T-helper 1 cell treated with Interleukin-12 subunit alpha and Interleukin-12 subunit beta and Interleukin-4 antibody, amounts not matched to agents 30 ng/mL and 1 ng/mL, for 36 hours (primary cell): Measurements from ENCODE around the gene DLGAP3. TPM values are rescaled to one million over a fixed set of nuclear protein-coding genes. Genes with fewer than 3 reads are reported as not detected.

Experiments used
- intact Hi-C: fragments of 100-400 bp; cut with micrococcal nuclease; formaldehyde crosslinking; loops from one replicate; pipeline ENCODE4 v1.15.1; 2024
- total RNA-seq: library from RNA; stranded (reverse); gene quantifications from 2 replicates; pipeline ENCODE4 v1.2.3, GENCODE V29; 2022

DLGAP3 gene
- total RNA-seq, 1 donor from 2014 or later, result 0.74 TPM

DNA sequence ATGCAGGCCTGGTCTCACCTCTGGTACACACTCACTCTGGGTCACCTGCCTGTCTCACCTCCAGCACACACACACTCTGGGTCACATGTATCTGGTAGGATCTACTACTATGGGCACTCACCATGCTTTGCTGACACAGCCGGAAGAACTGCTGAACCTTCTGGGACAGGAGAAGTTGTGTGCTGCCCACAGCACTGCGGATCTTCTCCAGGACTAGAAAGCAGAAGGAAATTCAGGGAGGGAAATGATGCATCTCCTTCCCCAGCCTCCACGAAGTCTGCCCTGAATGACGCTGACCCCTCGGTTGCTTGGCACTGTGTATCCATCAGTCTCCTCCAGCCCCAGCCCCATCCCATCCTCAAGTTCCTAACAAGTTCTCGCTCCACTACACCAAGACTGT, 62.0 kb downstream of the DLGAP3 start:
- intact Hi-C loops, result no loop called here

DNA sequence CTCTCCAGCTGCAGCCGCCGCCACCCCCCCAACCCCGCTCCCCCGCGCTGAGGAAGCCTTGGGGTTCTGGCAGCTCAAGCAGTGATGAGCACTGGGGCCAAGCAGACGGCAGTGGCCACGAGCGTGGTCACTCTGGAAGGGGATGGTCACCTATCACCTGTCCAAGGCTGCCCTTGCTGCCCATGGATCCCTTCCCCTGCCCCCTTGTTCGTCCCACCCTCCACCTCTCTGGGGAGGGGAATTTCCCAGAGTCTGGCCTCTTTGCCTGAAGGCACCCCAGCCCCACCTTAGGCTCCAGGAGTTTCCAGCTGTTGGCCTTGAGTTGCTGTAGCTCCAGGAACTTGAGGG, 62.7 kb downstream of the DLGAP3 start:
- intact Hi-C loops, result loop anchor here (1.0 kb wide), 4 partner anchors 8 to 213 kb away; partner anchors contain the start of gene ZMYM1

DNA sequence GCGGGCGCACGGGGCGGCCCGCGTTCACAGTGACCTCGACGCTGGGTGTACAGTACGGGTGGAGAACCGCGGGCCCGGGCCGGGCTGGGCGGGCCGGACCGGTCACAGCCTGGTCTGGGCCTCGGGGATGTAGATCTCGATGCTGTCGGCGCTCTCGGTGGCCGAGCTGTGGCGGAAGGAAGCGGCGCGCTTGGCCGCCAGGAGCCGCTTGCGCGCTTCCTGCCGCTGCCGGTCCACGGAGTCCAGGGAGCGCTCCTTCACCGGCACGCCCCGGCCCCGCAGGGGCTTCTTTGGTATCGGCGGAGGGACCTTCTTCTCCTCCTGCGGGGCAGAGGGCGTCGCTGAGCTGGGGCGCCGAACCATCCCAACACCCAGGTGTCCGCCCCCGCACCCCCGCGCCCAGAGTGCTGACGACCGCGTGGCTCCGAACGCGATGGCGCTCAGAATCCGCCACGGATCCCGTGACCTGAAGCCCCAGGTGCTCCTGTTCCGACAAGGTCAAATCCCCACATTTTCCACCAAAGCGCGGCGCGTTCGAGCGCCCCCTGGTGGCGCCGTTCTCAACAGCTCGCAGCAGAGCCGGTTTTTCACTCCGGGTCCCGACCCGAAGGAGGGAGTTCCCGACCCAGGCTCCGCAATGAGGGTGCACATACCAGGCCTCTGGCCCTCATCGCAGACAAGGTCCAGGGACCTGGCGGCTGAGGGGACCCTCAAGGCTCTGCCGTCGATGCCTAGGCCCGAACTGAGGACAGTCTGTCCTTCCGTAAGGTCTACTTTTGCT, 63.3 kb downstream of the DLGAP3 start:
- intact Hi-C loops, result loop anchor here (1.0 kb wide), 4 partner anchors 8 to 213 kb away; partner anchors contain the start of gene ZMYM1

DNA sequence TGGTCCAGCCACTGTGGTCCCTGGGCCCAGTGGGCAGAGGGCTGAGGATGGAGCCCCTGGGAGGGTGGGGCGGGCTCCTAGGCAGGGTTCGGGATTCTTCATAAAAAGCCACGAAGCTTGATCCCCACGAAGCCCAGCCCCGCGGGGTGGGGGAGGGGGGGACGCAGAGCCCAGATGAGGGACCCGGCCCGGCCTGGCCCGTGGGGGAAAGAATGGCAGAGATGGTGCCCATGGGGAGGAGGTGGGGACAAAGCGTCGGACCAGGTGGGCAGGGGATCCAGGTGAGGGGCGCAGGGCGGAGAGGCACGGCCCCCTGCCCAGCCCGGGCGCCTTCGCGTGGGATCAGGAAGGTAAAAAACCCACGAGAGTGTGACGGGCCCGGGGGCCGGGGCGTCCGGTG, 63.9 kb downstream of the DLGAP3 start:
- intact Hi-C loops, result no loop called here

DNA sequence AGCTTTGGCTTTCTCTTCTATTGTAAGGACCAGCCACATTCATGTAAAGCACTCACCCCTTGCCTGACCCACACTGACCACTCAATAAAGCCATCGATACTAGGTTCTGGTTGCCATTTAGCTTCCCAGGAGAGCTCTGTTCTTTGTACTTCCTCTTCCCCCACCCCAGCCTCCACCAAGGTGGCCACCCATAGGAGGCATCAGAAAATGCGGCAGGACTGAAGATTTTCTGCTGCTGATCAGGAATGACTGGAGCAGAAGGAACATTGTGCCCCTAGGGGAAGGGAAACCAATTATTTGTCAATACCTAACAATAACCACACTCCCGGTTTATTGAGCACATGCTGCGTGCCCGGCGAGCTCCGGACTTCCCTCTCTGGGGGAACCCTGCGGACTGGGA, 64.7 kb downstream of the DLGAP3 start:
- intact Hi-C loops, result no loop called here

DNA sequence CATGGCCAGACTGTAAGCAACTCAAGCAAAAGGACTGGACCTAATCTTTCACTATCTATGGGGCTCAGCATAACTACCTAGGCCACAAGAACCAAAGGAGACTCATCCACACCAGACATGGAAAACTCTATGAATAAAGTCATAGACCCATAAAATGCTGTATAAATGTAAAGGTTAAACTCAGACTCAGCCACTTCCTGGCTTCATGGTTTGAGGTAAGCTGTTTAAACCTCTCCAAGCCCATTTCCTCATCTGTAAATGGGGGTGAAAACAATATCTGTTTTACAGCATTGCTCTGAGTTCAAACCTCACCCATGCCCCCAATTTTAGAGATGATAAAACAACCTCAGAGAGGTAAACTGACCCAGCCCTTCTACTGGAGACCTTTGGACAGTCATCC, 65.9 kb downstream of the DLGAP3 start:
- intact Hi-C loops, result no loop called here

DNA sequence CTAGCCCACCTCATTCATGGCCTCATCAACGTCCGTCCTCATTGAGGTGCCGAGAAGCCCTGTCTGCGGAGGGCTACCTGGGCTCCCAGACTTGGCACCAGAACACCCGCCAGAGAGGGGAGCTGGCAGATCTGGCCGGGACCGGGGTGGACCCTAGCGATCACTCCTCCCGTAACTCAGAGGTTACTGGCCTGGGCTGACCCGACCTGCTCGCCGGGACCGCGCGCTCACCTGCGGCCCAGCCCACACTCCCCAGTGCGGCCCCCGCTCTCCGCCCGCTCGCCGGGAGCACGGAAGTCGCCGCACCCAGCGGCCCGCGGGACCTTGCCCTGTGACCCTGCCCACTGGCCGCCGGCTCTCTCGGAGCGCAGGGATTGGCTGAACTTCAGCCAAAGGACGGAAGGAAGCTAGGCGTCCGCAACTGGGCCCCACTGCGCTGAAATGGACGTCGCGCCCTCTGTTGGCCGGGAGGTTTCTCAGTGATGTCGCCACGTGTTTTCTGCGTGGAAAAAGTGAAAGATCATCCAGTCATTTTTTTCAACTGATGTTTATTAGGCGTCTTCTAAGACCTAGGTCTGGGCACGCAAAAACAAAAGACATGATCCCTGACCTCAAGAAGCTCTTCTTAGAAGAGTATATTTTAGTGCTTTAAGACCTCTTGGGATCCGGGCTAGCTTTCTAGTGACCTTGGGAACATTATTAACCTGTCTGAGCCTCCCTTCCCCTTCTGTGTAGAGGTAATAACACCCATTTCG, 69.8 kb downstream of the DLGAP3 start, which contains the start of gene SMIM12:
Gene SMIM12, minus strand, starts transcription at position 304 of the 755 bp plus-strand sequence. CDS start 3,772 bp downstream, outside the sequence.
- intact Hi-C loops, result loop anchor here (2.0 to 10.0 kb wide), 5 partner anchors 171 to 1228 kb away; partner anchors contain the start of genes ADPRS, AGO1, PSMB2 and ZMYM4

DNA sequence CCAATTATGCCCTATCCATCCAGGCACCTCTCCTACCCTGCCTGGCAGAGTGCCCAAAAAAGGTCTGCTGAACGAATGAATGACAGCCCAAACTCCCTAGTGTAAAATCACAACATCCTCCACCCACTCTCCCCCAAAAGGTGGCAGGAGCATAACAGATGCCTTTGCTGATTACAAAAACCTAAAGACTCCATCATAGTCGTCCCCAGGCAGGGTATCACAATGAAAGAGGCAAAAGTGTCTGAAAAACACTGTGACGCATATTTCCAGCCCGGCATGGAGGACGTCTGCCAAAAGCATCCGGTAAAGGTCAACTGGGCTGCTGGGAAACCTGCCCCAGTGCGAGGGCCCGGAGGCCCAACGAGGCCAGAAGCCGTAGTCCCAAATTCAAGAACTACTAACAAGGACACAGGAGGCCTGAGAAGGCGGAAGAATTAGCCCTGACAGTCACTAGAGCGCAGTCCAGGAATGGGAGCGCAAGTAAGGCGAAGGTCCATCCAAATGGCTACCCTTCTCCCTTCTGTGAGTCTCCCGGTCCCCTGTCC, 70.5 kb downstream of the DLGAP3 start:
- intact Hi-C loops, result loop anchor here (1.0 to 10.0 kb wide), 6 partner anchors 7 to 1228 kb away; partner anchors contain the start of genes ADPRS, AGO1, PSMB2 and ZMYM4

DNA sequence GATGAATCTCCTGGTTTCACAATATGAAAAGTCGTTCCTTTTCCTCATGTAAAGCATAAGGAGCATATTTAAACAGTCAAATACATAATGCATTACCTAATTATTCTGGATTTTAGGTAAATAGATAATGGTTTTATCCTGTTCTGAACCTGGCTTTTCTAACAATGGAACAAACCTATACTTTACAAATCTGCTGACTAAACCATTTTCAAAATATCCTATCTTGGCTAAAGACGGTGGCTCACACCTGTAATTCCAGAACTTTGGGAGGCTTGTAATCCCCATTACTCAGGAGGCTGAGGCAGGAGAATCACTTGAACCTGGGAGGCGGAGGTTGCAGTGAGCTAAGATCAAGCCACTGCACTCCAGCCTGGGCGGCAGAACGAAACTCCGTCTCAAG, 72.8 kb downstream of the DLGAP3 start:
- intact Hi-C loops, result loop anchor here (5.0 to 10.0 kb wide), 2 partner anchors 408 to 1231 kb away; partner anchors contain the start of genes ADPRS and ZMYM4

DNA sequence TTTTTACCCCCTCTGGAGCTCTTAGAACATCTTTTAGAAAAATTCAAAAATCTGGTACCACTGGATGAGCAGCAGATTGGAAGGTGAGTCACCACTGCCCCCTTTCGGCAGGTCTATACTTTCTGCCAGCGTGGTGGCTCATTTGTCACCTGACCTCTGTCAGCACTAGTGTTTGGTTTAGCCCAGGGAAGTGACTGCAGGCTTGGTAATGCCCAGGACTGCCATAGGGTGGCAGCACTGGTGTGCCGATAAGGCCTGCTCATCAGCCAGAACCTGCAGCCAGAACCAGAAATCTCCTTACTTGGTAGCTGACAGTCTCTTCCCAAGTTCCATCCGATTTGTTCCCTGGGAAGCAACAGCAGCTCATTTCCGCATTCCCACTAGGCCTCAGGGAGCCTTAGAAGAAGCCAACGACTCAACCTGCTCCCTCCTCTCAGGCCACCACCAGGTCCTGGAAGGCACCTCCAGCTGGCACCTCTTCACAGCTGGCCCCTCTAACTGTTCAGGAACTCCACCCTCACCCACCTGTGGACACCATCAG, 76.7 kb downstream of the DLGAP3 start:
- intact Hi-C loops, result loop anchor here (1.0 to 10.0 kb wide), 12 partner anchors 14 to 922 kb away; partner anchors contain the start of genes TMEM35B, ZMYM1, ZMYM4 and ZMYM6

DNA sequence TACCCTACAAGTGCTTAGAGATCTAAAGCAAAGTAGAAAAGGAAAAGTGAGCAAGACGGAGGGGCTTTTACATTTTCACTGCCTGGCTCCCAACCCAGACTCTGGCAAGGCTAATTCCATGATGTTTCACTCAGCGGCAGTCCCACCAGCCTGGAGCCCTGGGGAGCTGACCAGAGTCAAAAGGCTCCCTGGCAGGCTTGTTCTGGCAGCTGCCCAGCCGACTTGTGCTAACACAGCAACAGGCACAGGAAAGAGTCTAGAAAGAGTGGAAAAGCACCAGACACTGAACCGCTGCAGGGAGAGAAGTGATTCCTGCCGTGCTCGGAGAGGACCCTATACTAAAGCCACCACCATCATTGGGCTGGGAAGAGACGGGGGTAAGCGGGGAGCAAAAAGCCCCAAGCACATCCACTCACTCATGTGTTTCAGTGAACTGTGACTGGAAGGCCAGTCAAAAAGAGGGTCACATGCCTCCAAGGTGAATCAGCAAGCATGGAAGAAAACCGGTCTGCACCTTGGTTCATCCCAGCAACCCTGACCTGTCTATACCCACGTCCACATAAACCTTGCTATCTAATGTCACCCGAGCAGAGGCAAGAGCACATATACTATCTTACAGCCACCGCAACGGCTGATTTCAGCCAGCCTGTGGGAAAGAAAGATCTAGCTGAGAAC, 77.9 kb downstream of the DLGAP3 start:
- intact Hi-C loops, result loop anchor here (1.0 to 10.0 kb wide), 12 partner anchors 15 to 923 kb away; partner anchors contain the start of genes TMEM35B, ZMYM1, ZMYM4 and ZMYM6

DNA sequence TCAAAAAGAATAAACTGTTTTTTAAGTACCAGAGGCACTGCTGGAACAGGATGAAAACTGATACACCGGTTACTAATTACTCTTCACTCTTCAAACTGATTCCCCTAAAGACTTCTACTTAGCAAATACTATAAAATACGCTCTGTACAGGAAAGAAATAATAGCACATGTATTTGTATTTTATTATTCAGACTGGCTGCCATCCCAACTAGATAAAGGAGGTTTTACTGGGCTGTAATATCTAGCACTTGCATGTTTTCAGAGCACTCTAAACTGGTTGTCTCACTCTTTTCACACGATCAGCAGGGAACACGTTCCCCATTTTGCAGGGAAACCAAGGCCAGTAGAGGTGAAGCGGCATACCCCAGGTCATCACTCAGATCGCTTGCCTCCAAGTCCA, 79.1 kb downstream of the DLGAP3 start:
- intact Hi-C loops, result loop anchor here (5.0 to 10.0 kb wide), 2 partner anchors 332 to 414 kb away; partner anchors contain the start of gene ZMYM4

DNA sequence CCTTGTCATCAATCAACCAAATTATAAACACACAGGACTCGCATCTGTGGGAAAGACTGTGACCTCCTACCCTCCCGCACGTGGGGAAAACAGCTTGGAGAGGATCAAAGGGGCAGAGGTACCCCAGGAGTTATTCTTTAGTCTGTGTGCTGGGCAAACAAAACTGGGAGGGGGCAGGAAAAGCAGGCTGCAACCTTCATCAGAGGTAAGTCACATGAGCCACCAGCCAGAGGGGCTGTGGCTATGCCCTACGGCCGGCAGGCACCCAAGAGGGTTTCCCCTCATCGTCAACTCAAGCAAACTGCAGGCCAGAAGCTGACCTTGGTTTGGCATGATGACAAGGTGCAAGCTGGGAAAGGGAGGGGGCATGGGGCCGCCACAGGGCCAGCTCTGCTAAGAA, 82.4 kb downstream of the DLGAP3 start:
- intact Hi-C loops, result no loop called here

DNA sequence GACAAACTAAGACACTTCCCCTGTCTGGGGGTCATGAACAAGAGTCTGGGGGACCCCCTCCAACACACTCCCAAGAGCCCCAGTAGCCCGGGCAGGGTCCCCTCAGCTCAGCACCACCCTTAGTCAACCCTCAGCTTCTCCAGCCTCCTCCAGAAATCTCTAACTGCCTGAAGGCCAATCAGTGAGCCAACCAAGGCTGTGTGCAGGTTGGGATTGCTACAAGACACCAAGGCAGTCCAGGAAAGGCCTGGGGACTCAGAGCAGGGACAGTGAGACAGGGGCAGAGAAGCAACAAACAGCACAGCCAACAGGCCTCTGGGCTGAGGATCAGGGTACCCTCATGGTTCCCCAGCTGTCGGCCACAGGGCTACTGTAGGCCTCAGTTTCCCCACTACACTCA, 83.2 kb downstream of the DLGAP3 start:
- intact Hi-C loops, result no loop called here

DNA sequence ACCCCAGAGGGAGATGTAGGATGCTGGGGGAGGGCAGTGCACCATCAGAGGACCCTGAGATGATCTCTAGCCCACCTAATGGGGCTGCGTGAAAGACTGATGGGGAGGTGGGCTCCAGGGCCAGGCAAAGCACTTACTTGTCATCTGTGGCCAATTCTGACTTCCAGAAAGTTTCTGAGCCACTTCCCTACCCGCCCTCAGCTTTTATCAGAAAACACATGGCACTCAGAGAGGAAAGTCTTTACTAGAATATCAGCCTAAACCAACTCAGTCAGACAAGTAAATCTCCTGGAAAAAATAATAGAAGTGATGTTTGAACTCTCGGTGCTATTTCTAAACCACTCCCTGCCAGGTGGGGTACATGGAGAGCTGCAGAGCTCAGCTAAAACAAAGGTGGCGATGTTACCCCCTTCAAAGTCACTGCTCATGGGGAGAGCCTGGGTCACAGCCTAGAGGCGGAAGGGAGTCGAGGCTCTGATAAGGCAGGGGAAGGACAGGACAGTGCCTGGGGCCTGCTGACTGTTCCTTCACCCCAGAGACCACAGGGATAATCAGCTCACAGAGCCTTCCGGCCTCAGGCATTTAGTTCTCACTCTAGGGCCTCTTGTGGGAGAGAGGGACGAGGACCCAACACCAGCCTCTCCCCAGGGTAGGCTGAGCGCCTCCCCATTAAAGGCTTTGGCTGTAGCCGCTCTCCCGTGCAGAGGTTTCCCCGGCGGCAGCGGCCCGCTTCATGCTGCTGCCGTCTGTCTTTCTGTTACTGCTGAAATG, 84.1 kb downstream of the DLGAP3 start:
- intact Hi-C loops, result no loop called here

DNA sequence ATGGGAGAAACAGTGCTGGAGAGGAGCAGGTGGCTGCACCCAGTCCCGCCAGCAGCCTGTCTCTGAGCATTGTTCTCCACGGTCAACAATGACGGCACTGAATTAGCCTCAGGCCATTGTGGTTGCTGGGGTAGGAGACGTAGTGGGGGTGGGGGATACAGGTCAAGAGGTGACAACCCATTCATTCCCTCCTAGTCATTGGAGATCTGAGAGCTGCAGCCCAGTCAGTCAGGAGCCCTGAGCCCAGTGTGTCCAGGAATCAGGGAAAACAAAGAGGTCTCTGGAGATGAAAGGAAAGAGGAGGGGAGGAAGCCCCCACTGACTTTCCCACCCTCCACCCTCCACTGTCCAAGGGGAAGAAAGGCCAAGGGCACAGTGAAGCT, 85.2 kb downstream of the DLGAP3 start:
- intact Hi-C loops, result no loop called here

DNA sequence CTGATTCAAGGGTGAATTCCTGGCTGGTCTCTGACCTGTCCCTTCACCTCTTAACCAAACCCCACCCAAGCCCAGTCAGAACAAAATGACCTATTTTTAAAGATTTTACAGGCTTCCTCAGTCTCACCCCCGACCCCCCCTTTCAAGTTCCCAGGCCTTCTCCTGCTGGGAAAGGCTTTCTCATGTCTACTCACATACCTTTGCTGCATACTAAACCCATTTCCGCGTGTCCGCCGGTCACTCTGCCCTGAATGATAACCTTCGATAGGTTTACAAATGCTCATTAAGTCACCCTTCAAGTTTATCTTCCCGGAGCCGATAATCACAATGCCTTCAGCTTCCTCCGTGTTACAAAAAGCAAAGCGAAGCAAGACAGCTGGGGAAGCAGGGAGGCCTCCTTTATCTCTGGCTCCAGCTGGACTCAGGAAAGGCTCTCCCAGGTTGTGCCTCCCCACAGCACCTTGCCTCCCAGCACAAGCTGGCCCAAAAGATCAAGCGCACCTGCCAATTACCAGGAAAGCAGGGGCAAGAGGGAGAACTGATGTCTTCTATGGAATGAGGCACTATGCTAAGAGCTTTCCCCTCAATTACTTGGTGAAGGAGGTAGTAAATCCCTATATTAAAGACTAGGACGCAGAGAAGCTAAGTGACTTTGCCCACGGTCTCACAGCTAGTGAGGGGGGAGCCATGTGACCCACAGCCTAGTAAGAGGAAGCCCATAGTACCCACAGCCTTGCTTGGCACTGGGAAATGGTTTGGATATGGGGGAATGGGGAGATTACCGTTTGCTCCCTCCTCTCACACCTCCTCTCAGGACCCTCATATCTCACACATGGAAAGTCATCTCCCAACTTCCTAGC, 85.8 kb downstream of the DLGAP3 start:
- intact Hi-C loops, result no loop called here

DNA sequence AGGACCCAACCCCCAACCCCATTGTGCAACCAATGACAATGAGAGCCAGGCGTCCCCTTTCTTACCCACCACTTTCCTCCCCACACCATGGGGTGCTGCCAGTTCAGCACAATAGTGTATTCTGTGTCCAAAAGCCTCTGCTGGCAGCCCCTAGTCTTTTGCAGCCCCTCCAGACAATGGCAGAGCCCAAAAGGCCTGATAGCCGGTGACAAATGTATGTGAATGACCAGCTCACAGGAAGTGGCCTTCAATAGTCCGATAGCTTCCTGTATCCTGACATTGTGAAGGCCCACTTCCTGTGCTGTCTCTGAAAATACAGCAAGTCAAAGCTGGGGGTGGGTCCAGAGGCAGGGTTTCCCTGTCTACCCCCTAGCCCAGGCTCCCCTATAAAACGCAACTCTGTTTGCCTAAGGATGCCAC, 86.5 kb downstream of the DLGAP3 start:
- intact Hi-C loops, result no loop called here

DNA sequence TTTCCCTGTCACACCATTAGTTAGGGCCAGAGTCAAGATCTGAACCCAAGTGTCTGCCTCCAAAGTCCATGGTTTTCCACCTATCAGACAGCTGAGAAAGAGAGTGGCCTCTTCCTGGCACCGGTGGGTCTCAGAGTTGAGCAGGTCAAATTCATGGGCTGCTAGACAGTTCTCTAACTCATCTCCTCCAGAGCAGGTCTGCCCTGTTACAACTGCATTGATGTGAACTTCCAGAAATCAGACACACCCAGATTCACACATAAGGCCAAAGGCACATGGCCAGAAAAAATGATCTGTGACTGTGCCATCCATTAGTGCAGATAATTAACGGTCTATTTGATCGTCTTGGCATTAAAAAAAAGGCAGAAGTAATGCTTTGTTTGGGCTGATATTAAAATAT, 87.4 kb downstream of the DLGAP3 start:
- intact Hi-C loops, result no loop called here
